ENCODE measurements around the gene WNT9A.
"Not testable (repeated sequence)": the region's sequence is repeated elsewhere in the genome, so short reads cannot be mapped to it uniquely, and the experiment has no call there.

WNT9A gene

GRCh38 chr1:227947676-227948492 is at the start of gene WNT9A:
TSS of gene WNT9A (minus strand) at chr1:227947932. CDS start at chr1:227947887, 45 bp downstream.
- DNase-seq: peak; percentile 21

GRCh38 chr1:227996187-227996950 is 48.6 kb upstream of the WNT9A start:
- no peak for DNase-seq

GRCh38 chr1:227994632-227995300 is 47.0 kb upstream of the WNT9A start:
- DNase-seq: no peak

- DNase-seq: no peak
Observed at GRCh38 chr1:227987181-227987580, 39.4 kb upstream of the WNT9A start.

- not testable (repeated sequence) for DNase-seq
Observed at GRCh38 chr1:227975583-227976283, 28.0 kb upstream of the WNT9A start.

GRCh38 chr1:227973724-227974288 is 26.1 kb upstream of the WNT9A start:
- DNase-seq: not testable (repeated sequence)

- not testable (repeated sequence) for DNase-seq
Observed at GRCh38 chr1:227972843-227973374, 25.2 kb upstream of the WNT9A start.

- not testable (repeated sequence) for DNase-seq
Observed at GRCh38 chr1:227972283-227972679, 24.5 kb upstream of the WNT9A start.

- DNase-seq: not testable (repeated sequence)
Observed at GRCh38 chr1:227971643-227972282, 24.0 kb upstream of the WNT9A start.

- not testable (repeated sequence) for DNase-seq
Observed at GRCh38 chr1:227971216-227971615, 23.5 kb upstream of the WNT9A start.

- not testable (repeated sequence) for DNase-seq
Observed at GRCh38 chr1:227970076-227970995, 22.6 kb upstream of the WNT9A start.

GRCh38 chr1:227967815-227968214 is 20.1 kb upstream of the WNT9A start:
- not testable (repeated sequence) for DNase-seq

GRCh38 chr1:227966733-227967132 is 19.0 kb upstream of the WNT9A start:
- DNase-seq: not testable (repeated sequence)

GRCh38 chr1:227961651-227962466 is 14.1 kb upstream of the WNT9A start:
- DNase-seq: no peak

- no peak for DNase-seq
Observed at GRCh38 chr1:227959325-227959860, 11.7 kb upstream of the WNT9A start.

GRCh38 chr1:227958617-227959324 is 11.0 kb upstream of the WNT9A start:
- no peak for DNase-seq

GRCh38 chr1:227955808-227956207 is 8.1 kb upstream of the WNT9A start:
- no peak for DNase-seq

GRCh38 chr1:227954163-227954850 is 6.6 kb upstream of the WNT9A start:
- no peak for DNase-seq

All from CD4-positive, alpha-beta T cell treated with Interleukin-17A for 4 hours (primary cell).